Left hindlimb (tissue), 1 donor: Measurements from ENCODE around the gene CTDSP2.
"Not testable (repeated sequence)": the region's sequence is repeated elsewhere in the genome, so short reads cannot be mapped to it uniquely, and the experiment has no call there.

Experiments used
- DNase-seq: peaks from one replicate; pipeline ENCODE4 v3.0.0-alpha.2; 2018

Gene CTDSP2

GRCh38 chr12:57852200-57852599 lies 5.7 kb upstream of the CTDSP2 start:
- no peak for DNase-seq

GRCh38 chr12:57851552-57851951 lies 5.0 kb upstream of the CTDSP2 start:
- no peak for DNase-seq

GRCh38 chr12:57850854-57851430 lies 4.4 kb upstream of the CTDSP2 start:
- DNase-seq, result no peak

- not testable (repeated sequence) for DNase-seq
Observed at GRCh38 chr12:57849447-57849846, 2.9 kb upstream of the CTDSP2 start.

GRCh38 chr12:57849035-57849434 lies 2.5 kb upstream of the CTDSP2 start:
- no peak for DNase-seq

- DNase-seq, result no peak
Observed at GRCh38 chr12:57848208-57848607, 1.7 kb upstream of the CTDSP2 start.

GRCh38 chr12:57846285-57846576 lies 298 bp downstream of the CTDSP2 start:
- DNase-seq, result no peak

GRCh38 chr12:57845478-57846284 lies 848 bp downstream of the CTDSP2 start:
- peak; percentile 81 for DNase-seq

- peak; percentile 75 for DNase-seq
Observed at GRCh38 chr12:57844709-57845477, 1.6 kb downstream of the CTDSP2 start.

GRCh38 chr12:57842342-57843294 lies 3.9 kb downstream of the CTDSP2 start:
- no peak for DNase-seq

- no peak for DNase-seq
Observed at GRCh38 chr12:57841445-57841844, 5.1 kb downstream of the CTDSP2 start.

GRCh38 chr12:57840726-57841125 lies 5.8 kb downstream of the CTDSP2 start:
- DNase-seq, result no peak

GRCh38 chr12:57839996-57840395 lies 6.5 kb downstream of the CTDSP2 start:
- DNase-seq, result no peak

GRCh38 chr12:57838594-57839302 lies 7.8 kb downstream of the CTDSP2 start:
- no peak for DNase-seq

GRCh38 chr12:57837864-57838562 lies 8.5 kb downstream of the CTDSP2 start:
- peak; percentile 77 for DNase-seq

GRCh38 chr12:57836442-57837375 lies 9.8 kb downstream of the CTDSP2 start:
- peak; percentile 90 for DNase-seq

GRCh38 chr12:57835366-57836288 lies 10.9 kb downstream of the CTDSP2 start:
- DNase-seq, result no peak

- no peak for DNase-seq
Observed at GRCh38 chr12:57834086-57834876, 12.2 kb downstream of the CTDSP2 start.
